ENCODE measurements around the gene EXO1.

Gene EXO1

GRCh38 chr1:241895013-241895412, 47.0 kb downstream of the EXO1 start:
- TF ChIP-seq TCF12 (IDR thresholded peaks at IDR 0.05; ENCODE audit: low read depth) (no peak), EP300 (IDR thresholded peaks at IDR 0.05; ENCODE audit: borderline replicate concordance) (no peak), CEBPB (IDR thresholded peaks at IDR 0.05) (no peak), USF1 (IDR thresholded peaks at IDR 0.05) (no peak), FOXM1 (IDR thresholded peaks at IDR 0.05; ENCODE audit: borderline replicate concordance, low read depth) (no peak), ZBTB7A (IDR thresholded peaks at IDR 0.05; ENCODE audit: low read depth) (no peak), RAD21 (IDR thresholded peaks at IDR 0.05; ENCODE audit: low read depth) (no peak), TEAD4 (IDR thresholded peaks at IDR 0.05) (no peak), CREB1 (IDR thresholded peaks at IDR 0.05; ENCODE audit: low read depth) (no peak), EGR1 (IDR thresholded peaks at IDR 0.05) (no peak)

DNA sequence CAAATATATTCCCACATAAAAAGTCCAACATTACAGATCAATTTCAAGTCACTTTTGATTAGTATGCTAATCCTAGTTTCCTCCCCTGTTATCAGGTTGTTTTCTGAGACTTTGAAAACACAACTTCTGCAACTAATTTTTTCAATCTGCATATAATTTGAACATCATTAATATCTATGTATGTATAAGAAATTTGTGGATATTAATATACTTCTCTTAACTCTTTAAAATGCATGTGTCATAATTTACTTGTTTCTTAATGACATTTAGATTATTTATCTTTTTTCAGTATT, 48.6 kb downstream of the EXO1 start:
- TF ChIP-seq USF1 (IDR thresholded peaks at IDR 0.05) = no peak
- no peak for TF ChIP-seq CREB1 (IDR thresholded peaks at IDR 0.05; ENCODE audit: low read depth)
- no peak for TF ChIP-seq RAD21 (IDR thresholded peaks at IDR 0.05; ENCODE audit: low read depth)
- TF ChIP-seq, protein P1, sequence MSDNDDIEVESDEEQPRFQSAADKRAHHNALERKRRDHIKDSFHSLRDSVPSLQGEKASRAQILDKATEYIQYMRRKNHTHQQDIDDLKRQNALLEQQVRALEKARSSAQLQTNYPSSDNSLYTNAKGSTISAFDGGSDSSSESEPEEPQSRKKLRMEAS (IDR thresholded peaks at IDR 0.05) = no peak
- no peak for TF ChIP-seq CEBPB (IDR thresholded peaks at IDR 0.05)
- TF ChIP-seq TAF1 (IDR thresholded peaks at IDR 0.05; ENCODE audit: low read depth) = no peak
- no peak for TF ChIP-seq FOXM1 (IDR thresholded peaks at IDR 0.05; ENCODE audit: borderline replicate concordance, low read depth)
- TF ChIP-seq, protein P2, sequence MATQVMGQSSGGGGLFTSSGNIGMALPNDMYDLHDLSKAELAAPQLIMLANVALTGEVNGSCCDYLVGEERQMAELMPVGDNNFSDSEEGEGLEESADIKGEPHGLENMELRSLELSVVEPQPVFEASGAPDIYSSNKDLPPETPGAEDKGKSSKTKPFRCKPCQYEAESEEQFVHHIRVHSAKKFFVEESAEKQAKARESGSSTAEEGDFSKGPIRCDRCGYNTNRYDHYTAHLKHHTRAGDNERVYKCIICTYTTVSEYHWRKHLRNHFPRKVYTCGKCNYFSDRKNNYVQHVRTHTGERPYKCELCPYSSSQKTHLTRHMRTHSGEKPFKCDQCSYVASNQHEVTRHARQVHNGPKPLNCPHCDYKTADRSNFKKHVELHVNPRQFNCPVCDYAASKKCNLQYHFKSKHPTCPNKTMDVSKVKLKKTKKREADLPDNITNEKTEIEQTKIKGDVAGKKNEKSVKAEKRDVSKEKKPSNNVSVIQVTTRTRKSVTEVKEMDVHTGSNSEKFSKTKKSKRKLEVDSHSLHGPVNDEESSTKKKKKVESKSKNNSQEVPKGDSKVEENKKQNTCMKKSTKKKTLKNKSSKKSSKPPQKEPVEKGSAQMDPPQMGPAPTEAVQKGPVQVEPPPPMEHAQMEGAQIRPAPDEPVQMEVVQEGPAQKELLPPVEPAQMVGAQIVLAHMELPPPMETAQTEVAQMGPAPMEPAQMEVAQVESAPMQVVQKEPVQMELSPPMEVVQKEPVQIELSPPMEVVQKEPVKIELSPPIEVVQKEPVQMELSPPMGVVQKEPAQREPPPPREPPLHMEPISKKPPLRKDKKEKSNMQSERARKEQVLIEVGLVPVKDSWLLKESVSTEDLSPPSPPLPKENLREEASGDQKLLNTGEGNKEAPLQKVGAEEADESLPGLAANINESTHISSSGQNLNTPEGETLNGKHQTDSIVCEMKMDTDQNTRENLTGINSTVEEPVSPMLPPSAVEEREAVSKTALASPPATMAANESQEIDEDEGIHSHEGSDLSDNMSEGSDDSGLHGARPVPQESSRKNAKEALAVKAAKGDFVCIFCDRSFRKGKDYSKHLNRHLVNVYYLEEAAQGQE (IDR thresholded peaks at IDR 0.05; ENCODE audit: low read depth) = no peak
- no peak for TF ChIP-seq ZBTB7A (IDR thresholded peaks at IDR 0.05; ENCODE audit: low read depth)
- TF ChIP-seq YY1 (IDR thresholded peaks at IDR 0.05; ENCODE audit: low read depth) = no peak
- no peak for TF ChIP-seq TEAD4 (IDR thresholded peaks at IDR 0.05)
- no peak for TF ChIP-seq EGR1 (IDR thresholded peaks at IDR 0.05)
- TF ChIP-seq EP300 (IDR thresholded peaks at IDR 0.05; ENCODE audit: borderline replicate concordance) = no peak
- TF ChIP-seq TCF12 (IDR thresholded peaks at IDR 0.05; ENCODE audit: low read depth) = no peak
- no peak for TF ChIP-seq NFIC (IDR thresholded peaks at IDR 0.05)

GRCh38 chr1:241899210-241899609, 51.2 kb downstream of the EXO1 start:
- no peak for TF ChIP-seq CREB1 (IDR thresholded peaks at IDR 0.05; ENCODE audit: low read depth)
- no peak for TF ChIP-seq EGR1 (IDR thresholded peaks at IDR 0.05)
- TF ChIP-seq, protein P1 (IDR thresholded peaks at IDR 0.05) = no peak
- TF ChIP-seq FOXM1 (IDR thresholded peaks at IDR 0.05; ENCODE audit: borderline replicate concordance, low read depth) = no peak
- no peak for TF ChIP-seq NFIC (IDR thresholded peaks at IDR 0.05)
- no peak for TF ChIP-seq CEBPB (IDR thresholded peaks at IDR 0.05)
- TF ChIP-seq TCF12 (IDR thresholded peaks at IDR 0.05; ENCODE audit: low read depth) = no peak
- TF ChIP-seq RAD21 (IDR thresholded peaks at IDR 0.05; ENCODE audit: low read depth) = no peak
- no peak for TF ChIP-seq EP300 (IDR thresholded peaks at IDR 0.05; ENCODE audit: borderline replicate concordance)
- no peak for TF ChIP-seq YY1 (IDR thresholded peaks at IDR 0.05; ENCODE audit: low read depth)
- no peak for TF ChIP-seq ZBTB7A (IDR thresholded peaks at IDR 0.05; ENCODE audit: low read depth)
- TF ChIP-seq, protein P2 (IDR thresholded peaks at IDR 0.05; ENCODE audit: low read depth) = no peak
- no peak for TF ChIP-seq USF1 (IDR thresholded peaks at IDR 0.05)
- TF ChIP-seq TEAD4 (IDR thresholded peaks at IDR 0.05) = no peak
- TF ChIP-seq TAF1 (IDR thresholded peaks at IDR 0.05; ENCODE audit: low read depth) = no peak

GRCh38 chr1:241900381-241900780, 52.4 kb downstream of the EXO1 start:
- no peak for TF ChIP-seq NFIC (IDR thresholded peaks at IDR 0.05)
- TF ChIP-seq CREB1 (IDR thresholded peaks at IDR 0.05; ENCODE audit: low read depth) = no peak
- TF ChIP-seq RAD21 (IDR thresholded peaks at IDR 0.05; ENCODE audit: low read depth) = no peak
- no peak for TF ChIP-seq YY1 (IDR thresholded peaks at IDR 0.05; ENCODE audit: low read depth)
- no peak for TF ChIP-seq FOXM1 (IDR thresholded peaks at IDR 0.05; ENCODE audit: borderline replicate concordance, low read depth)
- TF ChIP-seq CEBPB (IDR thresholded peaks at IDR 0.05) = no peak
- TF ChIP-seq, protein P1 (IDR thresholded peaks at IDR 0.05) = no peak
- no peak for TF ChIP-seq TEAD4 (IDR thresholded peaks at IDR 0.05)
- no peak for TF ChIP-seq EGR1 (IDR thresholded peaks at IDR 0.05)
- TF ChIP-seq ZBTB7A (IDR thresholded peaks at IDR 0.05; ENCODE audit: low read depth) = no peak
- TF ChIP-seq USF1 (IDR thresholded peaks at IDR 0.05) = no peak

All from Ishikawa (cell line).